Cerebellar nuclear complex (tissue), 1 donor: ENCODE measurements around the gene PNMA3.
A peak's percentile ranks its signal among the peaks of the same experiment; 100 is the strongest.
"Not testable (repeated sequence)": the region's sequence is repeated elsewhere in the genome, so short reads cannot be mapped to it uniquely, and the experiment has no call there.

Source experiments
- DNase-seq, 2 experiments: peaks; one replicate each; lab custom pipeline; 2025; lab: John Stamatoyannopoulos, UW

Gene PNMA3

GRCh38 chrX:153055871-153056749 lies at the start of gene PNMA3:
PNMA3 (plus strand) TSS chrX:153056470; CDS start chrX:153057056, 586 bp downstream.
- DNase-seq = no peak

- not testable (repeated sequence) for DNase-seq
Observed at GRCh38 chrX:153017174-153017573, 39.1 kb upstream of the PNMA3 start.

- no peak for DNase-seq
Observed at GRCh38 chrX:153019166-153019565, 37.1 kb upstream of the PNMA3 start.

GRCh38 chrX:153026501-153026900 lies 29.8 kb upstream of the PNMA3 start:
- DNase-seq = not testable (repeated sequence)

GRCh38 chrX:153028487-153028886 lies 27.8 kb upstream of the PNMA3 start:
- DNase-seq = not testable (repeated sequence)

- no peak for DNase-seq
Observed at GRCh38 chrX:153029162-153029561, 27.1 kb upstream of the PNMA3 start.

GRCh38 chrX:153029875-153030274 lies 26.4 kb upstream of the PNMA3 start:
- DNase-seq = no peak

GRCh38 chrX:153030801-153031200 lies 25.5 kb upstream of the PNMA3 start:
- no peak for DNase-seq

GRCh38 chrX:153032397-153033118 lies 23.7 kb upstream of the PNMA3 start:
- peak in 1 of 2 experiments; percentile 3 for DNase-seq

GRCh38 chrX:153049093-153049492 lies 7.2 kb upstream of the PNMA3 start:
- DNase-seq = no peak

- DNase-seq = no peak
Observed at GRCh38 chrX:153052534-153052933, 3.7 kb upstream of the PNMA3 start.

GRCh38 chrX:153057281-153057680 lies 1.0 kb downstream of the PNMA3 start:
- no peak for DNase-seq

GRCh38 chrX:153059191-153060094 lies 3.2 kb downstream of the PNMA3 start:
- no peak for DNase-seq

GRCh38 chrX:153060095-153060445 lies 3.8 kb downstream of the PNMA3 start:
- no peak for DNase-seq

- DNase-seq = no peak
Observed at GRCh38 chrX:153061732-153062131, 5.5 kb downstream of the PNMA3 start.

GRCh38 chrX:153063315-153063714 lies 7.0 kb downstream of the PNMA3 start:
- no peak for DNase-seq

- no peak for DNase-seq
Observed at GRCh38 chrX:153064061-153064460, 7.8 kb downstream of the PNMA3 start.

GRCh38 chrX:153065389-153065788 lies 9.1 kb downstream of the PNMA3 start:
- DNase-seq = no peak

GRCh38 chrX:153066402-153066801 lies 10.1 kb downstream of the PNMA3 start:
- DNase-seq = not testable (repeated sequence)

GRCh38 chrX:153071909-153072583 lies 15.8 kb downstream of the PNMA3 start, which contains the start of gene PNMA6A:
PNMA6A (plus strand) TSS chrX:153072454; CDS start chrX:153073063, 609 bp downstream.
- not testable (repeated sequence) for DNase-seq

GRCh38 chrX:153073331-153073730 lies 17.1 kb downstream of the PNMA3 start:
- DNase-seq = not testable (repeated sequence)
